Measurements from ENCODE around the gene NAA20.

Gene NAA20

DNA sequence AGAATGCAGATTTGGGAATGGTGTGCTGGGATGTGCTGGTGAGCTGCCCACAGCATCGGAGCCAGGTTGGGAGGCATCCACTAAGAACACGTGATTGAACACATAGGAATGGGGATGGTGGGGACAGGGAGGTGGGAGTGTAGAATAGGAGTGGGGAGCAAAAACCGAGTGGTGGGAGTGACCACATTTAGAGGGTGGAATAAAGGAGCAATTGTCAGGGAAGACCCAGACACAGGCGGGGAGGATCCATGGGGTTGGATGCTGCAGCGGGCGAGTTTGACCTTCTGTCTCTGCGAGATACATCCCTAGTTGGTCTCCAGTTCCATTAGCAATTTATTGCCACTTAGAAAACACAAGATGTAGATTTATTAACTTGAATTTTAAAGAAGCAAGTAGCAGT is 4.7 kb downstream of the NAA20 start:
- DNase-seq = no peak

DNA sequence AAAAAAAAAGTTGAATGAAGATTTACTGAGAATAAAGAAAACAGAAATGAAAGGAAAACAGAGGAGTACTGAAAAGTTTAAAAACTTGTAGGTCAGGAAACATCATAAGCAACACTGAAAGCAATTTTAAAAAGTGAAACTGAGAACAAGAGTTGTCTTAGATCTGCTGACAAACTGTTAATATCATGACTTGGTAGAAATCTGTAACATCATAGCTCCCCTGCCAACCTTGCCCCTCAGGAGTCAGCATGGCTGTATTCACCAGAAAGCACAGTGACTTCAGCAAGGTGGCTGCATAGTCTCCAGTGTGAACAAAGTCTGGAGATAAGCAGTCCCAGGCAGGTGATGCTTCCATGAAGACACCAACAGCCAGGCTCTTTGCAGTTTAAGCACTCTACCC is 5.3 kb downstream of the NAA20 start:
- no peak for DNase-seq

DNA sequence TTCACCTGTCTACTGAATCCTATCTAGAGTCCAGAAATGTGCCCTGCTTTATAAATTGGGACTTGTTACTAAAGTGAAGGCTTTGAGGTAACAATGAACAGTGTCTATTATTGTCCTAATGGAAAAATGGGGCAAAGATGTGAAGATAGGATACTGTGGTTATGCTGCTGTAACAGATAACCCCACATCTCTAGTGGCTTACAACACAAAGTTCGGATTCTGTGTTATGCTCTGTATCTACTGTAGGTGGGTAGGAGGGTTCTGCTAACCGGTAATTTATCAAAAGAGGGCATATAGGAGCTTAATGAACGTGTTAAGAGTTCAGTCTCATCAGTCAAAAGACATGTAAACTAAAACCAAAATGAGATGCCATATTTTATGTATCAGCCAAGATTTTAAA is 6.2 kb downstream of the NAA20 start:
- DNase-seq = no peak

DNA sequence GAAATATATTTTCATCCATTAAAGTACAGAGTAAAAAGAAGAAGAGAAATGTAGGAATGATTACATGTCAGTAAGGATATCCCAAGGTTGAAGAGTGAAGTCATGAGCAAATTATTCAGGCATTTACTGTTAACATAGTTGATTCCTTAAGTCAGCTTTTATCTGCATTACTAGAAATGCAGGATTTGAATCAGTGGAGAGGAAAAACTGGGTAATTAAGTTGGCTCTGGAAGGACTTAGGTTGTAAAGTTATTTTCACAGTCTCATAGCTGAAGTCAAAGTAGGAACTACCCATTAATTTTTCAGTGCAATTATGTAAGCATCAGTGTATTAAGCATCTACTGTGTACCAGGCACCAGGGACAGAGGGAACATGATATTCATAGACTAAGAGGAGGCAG is 7.8 kb downstream of the NAA20 start:
- DNase-seq = no peak

DNA sequence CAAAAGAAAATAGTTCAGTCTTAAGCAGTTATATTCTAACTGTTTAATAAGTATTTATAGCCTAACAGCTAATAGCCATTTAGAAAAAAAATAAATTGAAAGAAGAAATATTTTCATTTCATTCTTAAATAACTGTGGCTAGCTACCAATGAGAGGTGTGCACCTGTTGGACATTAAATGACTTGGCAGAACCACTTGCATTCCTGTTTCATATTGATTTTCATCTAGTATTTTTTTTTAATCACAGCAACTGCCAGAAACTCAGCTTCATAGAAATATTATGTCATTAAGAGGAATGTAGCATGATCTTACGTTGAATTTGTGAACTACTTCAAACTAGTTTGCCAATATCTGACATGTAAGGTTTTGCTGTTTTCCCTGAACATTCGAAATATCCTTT is 10.1 kb downstream of the NAA20 start:
- DNase-seq = no peak

DNA sequence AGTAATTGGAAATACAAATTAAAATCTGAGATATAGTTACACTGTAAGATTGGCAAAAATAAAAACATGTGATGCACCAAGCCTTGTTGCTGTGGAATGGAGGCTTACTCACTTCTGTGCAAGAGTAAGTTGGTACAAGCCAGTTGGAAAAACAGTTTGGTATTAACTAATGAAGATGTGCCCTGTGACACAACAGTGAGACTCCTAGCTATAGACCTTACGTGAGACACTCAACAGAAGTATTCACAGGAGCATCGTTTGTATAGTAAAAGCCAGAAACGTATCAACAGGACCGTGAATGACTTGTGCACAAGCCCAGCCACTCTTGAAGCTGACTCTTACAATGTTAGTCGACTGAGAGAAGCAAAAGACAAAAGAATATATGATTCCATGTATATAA is 14.6 kb downstream of the NAA20 start:
- DNase-seq = no peak

DNA sequence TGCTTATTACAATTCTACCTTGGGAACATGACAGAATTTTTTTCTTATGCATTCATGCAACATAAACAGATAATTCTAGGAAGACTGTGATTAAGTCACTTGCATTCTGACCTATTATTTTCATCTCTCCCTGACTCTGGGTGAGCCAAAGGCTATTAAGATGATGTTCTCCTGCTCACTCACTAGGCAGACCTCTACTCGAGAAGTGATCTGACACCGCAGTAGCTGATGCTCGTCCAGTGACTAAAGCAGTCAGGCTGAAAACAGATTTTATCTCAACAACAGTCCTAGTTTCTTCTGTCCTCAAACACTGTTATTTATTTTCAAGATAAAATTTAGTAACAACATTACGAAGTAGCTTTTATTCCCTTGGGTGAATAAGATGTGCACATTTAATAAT is 17.3 kb downstream of the NAA20 start:
- DNase-seq = no peak

DNA sequence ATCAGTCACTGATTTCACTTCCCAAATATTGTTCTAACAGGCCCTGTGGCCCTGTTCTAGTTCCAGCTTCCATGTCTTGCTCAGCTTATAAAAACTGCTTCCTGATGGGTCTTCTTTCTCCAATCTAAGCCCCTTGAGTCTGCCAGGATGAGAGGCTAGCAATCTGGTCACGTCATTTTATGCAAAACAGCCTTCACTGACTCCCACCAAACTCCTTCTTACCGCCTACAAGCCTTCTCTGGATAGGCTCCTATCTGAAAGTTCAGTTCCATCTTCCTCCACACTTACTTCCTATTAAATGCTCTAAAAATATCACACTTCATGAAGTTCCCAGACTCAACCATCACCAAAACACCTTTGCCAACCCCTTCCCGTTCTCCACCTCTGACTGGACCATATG is 19.6 kb downstream of the NAA20 start:
- DNase-seq = no peak

DNA sequence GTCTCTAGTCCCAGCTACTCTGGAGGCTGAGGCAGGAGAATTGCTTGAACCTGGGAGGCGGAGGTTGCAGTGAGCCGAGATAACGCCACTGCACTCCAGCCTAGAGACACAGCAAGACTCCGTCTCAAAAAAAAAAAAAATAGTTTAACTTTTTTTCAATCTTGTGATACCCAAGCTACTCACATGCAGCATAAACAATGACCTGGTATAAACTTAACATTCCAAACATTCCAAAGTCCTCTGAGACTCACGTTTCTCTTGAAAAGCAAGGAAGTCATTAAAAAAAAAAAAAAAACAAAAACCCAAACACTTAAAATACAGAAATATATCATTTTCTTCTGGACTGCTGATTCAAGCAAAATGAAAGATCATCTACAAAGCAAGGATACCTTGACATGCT is 20.8 kb downstream of the NAA20 start:
- DNase-seq = no peak

DNA sequence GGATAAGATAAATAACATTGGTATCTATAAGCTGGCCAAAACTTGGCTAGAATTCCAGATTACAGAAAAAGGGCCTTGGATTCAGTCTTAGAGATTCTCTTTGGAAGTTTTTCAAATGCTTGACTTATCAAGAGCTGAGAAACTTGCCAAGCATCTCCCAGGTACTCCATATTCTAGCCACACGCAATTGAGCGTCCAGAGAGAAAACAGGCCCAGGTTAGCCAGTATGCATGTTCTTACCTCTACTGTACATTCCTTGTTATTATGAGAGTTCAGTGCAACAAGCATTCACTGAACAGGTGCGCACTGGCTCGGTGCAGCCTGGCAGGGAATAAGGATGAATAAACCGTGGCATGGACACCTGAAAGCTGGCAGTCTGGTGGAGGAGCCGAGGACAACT is 21.4 kb downstream of the NAA20 start:
- no peak for DNase-seq

DNA sequence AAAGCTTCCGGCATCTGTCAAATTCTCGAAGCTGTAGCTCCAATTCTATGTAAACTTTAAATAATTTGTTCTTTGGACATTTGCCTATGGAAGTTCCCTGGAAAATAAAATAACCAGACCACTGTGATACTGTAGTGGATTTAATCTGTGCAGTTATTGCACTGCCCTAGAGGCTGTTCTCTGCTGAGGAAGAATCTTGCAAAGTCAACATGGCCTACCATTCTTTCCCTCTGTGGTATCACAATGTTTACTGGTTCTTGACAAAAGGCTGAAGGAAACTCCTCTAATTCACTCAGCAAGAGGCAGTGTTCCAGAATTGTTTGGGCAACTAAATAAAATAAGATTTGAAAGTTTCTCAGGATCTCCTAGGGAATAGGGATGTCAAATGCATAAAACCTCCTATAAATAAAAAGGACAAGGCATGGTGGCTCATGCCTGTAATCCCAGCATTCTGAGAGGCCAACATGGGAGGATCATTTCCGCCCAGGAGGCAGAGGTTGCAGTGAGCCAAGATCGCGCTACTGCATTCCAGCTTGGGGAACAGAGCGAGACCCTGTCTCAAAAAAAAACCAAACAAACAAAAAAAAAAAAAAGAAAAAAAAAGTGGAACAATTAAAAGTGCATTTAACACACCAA is 22.7 kb downstream of the NAA20 start:
- no peak for DNase-seq

DNA sequence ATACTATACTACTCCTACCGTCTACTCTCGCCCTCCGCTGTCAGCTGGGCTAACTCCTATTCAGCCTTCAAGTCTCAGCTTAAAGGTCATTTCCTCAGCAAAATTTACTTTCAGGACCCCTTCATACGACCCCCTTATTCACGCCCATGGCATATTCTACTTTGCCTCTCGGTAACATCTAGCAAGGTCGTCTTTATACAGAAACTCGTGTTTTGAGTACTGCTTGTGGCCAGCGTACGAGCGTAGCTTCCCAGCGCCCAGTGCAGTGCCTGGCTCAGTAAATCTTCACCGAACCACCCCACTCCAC is 34.6 kb downstream of the NAA20 start:
- DNase-seq = no peak

DNA sequence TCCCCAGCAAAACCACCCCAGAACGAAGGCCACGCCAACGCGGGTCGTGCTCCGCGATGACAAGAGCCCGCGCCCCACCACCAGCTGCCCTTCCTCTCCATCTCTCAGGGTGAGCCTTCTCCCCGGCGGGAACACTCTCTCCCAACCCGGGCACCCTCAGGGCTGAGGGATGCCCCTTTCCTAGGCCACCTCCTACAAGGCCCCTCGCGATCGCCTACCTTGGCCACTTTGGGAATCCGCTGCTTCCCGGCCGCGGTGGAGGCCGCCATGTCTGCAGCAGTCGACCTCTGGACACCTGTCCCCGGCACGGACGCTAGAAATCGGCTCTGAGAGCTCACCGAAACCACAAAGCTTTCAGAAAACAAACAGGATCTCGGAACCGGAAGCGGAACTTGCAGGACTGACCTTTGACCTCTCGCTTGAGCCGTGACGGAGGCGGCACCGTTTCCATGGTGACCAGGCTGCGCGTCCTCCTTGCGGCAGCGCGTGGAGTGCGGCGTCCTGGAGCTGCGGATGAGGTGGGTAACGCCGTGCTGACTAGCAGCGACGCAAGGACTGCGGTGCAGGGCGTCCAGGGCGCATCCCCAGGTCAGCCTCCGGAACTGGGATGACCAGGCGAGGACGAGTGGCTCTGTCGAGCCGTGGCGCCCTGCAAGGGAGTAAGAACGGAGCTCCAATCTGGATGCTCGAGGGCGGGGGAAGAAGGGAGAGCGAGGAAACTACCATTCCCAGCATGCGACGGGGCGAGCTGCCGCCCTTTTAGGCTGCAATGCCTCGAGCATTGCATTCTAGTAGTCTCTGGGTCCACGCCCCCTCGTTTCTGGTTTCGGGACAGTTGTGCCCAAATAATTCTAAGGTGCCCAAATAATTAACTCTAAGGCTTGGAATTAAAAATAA is 35.2 kb downstream of the NAA20 start, which contains the start of the genes CFAP61 and CRNKL1:
TSS of gene CFAP61 (plus strand) at position 459 of the 897 bp plus-strand sequence. CDS start 4,122 bp downstream, outside the sequence.
TSS of gene CRNKL1 (minus strand) at position 393 of the 897 bp plus-strand sequence. CDS start at position 269, 124 bp downstream.
- peak; percentile 77 for DNase-seq

DNA sequence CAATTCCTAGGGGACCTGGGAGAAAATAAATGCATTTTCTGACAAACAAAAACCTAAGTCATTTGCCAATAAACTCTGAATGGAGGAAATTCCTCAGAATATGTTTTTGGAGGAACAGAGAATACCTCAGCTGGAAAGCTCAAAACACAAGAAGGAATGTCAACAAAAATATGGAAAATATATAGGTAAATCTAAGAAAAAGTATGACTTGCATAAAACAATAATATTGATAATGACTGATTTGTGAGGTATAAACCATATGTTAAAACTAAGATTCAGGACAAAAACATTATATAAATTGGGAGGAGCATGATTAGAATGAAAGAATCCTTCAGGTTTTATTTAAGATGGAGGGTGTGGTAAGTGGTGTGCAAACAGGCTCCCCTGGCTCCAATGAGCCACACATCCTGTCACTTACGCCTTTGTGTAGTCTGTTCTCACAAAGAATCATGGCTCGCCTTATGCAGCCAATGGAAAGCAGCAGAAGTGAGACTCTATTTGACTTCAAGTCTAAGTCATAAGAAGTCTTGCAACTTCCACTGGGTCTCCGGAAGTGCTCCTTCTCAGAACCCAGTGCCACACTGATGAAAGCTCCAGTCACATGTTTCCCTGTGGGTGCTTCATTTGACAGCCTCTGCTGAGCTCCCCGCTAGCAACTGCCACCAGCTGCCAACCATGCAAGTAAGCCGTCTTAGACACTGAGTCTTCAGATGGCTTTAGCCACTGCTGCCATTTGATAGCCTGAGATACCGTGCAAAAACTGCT is 43.3 kb downstream of the NAA20 start:
- DNase-seq = no peak

DNA sequence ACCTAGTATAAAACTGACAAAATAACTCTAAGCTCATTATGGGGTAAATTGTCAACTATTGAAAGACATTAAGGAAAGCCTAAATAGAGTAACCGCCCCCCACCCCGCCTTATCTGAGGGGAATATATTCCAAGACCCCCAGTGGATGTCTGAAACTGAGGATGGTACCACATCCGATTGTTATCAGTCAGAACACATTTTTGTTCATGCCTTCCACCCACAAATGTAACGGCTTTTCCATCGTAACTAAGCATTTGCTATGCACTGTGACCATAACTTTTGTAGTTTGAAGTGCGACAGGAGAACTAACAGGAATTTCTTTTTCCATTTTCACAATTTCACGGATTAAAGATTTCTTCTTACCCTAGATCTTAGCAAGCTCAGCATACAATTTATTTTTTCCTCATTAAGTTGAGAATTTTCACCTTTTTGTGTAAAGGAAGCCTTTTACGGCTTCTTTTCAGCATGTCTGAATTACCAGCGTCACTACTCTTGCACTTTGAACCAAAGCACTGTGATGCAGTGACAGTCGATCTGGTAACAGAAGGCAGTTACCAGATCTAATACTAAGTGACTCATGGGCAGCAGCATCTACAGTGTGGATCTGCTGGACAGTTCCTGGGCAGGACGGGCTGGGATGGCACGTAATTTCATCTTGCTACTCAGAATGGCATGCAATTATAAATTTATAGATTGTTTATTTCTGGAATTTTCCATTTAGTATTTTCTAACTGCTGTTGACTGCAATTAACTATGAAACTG is 47.0 kb downstream of the NAA20 start:
- DNase-seq = no peak

DNA sequence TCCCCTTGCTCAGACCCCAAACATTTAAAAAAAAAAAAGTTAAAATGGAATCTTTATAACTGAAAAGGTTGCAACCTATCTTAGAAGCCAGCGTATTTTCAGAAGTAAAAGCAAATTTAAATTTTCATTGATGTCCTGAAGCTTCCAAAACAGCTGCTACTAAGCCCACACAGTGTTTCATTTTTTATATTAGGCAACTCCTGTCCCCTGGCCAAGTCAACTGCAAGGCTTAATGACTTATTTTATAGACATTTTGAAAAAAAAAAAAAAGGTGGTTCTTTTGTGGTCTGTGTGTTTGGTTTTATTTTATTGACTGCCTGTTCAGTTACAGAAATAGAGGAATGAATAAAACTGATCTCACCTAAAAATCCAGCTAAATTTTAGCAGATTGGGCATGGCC is 48.2 kb downstream of the NAA20 start:
- DNase-seq = no peak

DNA sequence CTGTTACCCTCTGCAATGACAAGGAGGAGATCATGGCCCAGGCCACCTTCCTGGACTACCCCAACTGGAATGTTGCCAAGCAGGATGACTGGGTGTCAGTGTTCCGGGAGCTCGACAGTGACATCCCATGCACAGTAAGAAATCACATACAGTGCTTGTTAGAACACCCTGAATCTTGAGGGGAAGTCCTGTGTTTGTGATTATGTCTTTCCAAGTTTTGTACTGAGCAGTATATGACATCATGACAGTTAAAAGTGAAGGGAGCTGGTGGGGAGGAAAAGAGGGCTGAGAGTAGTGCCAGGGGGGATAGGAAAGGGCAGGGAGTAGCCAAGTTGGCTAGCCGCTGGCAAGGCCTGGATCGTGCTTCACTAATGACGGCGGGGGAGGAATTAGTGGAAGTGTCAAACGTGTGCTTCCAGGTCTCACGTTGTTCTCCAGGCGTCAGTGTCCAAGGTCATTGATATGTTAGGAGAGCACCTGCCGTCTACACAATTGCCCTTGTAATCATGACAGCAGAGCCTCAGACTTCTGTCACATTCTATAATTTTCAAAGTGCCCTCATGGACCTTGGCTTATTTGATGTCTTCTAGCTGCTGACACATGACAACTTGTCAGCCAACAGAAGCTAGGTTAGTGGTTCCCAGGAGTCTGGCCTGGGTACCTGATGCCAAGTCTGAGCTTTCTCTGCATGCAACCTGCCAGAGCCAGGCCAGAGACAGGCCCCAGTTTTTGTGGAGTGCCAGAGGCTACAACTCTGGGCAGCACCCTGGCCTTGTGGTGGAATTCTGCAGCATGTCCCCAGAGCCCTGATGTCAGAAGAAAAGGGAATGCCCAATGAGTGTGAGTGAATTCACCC is 53.9 kb downstream of the NAA20 start:
- no peak for DNase-seq

DNA sequence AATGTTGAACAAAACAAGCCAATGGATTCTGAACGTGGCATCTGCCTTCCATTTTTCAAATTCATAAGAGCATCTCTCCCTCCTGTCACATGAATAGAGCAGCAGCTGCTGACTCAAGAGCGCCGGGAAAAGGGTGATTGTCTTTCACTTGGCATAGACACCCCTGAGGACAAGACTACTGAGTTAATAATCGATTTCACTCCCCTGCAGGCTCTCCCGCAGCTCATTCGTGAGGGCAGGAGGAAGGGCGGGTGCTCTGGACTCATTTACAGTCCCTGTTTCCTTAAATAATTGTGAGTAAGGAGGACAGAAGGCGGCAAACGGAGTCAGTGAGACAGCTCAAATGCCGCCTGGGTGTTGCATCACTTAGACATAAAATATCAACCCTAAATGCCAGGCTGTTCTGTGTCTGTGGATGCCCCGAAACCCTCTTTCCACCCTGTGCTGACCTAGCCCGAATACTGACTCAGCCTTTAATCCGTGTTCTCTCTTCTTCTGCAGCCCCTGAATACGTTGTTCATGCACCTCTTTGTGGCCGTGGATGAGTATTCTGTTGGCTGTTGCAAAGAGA is 56.7 kb downstream of the NAA20 start:
- no peak for DNase-seq

DNA sequence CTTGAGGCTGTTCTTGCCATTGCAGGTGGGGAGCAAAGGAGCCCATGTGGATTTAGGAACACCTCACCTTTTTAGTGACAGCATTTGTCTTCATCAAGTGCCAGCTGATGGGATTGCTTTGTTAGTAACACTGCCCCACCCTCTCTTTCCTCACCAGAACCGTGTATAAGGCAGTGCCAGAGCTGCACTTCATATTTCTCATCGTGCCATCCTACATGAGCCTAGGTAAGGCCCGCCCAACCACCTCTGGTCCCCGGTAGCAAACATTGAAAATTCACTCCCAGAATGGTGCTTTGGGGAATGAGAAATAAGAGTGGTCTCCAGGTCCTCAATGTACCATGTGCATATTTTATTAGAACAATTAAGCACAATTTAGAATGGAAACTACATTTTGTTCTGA is 57.9 kb downstream of the NAA20 start:
- DNase-seq = no peak

DNA sequence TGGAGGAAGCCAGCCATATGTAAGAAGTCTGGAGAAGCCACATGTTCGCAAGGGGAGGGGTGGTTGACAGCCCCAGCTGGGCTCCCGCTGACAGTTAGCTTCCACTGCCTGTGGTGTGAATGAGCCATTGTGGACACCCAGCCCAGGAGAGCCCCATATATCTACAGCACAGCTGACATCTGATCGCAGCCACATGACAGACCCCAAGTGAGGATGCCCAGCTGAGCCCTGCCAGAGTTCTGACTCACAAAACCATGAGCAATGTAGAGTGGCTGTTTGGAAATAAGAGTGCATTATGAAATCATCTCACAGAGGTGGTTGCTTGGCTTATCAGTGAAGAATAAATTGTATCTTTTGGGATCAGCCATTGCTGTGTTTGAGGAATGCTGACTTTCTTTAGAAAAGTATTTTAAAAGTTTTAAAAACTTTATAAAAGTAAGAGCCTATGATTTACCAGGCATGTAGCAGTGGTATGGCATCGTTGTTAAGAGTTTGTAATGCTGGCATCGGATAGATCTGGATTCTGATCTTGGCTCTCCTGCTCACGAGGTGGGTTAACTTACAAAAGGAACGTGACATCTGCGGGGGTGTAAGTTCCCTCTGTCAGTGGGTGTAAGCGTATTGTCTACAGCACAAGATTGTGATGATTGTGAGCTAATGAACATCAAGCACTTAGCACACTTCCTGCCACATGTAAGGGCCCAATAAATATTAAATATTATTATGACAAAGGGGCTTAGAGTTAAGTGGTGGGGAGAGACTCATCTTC is 59.3 kb downstream of the NAA20 start:
- DNase-seq = no peak

DNA sequence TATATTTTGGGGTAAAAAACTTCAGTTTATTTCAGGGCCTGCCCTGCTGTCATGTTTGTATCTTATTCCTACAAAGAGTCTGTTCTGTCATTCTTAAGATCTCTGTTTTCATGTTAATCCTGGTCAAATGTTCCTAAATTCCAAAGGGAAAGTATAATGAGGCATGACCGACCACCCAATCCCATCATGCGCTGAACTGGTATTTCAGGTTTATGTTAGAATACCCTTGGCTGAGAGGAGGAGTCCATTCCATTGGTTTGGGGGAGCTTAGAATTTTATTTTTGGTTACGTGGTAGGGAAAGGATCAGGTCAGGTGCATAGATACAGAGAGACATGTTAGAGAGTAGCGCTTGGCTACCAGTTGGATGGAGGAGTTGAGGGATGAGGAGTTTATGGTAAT is 60.9 kb downstream of the NAA20 start:
- no peak for DNase-seq

All from NCI-H1436 treated with DMSO at 0.1 percent for 48 hours (cell line).